HG03095 (cell line): ENCODE results near the gene SLC44A1.

Source experiments
- ATAC-seq: cut with Tn5 transposase; IDR thresholded peaks from one replicate; pipeline ENCODE4 v1.9.1; 2021; ENCODE audit warnings: moderate library complexity; ENCODE audit not compliant: unreplicated experiment

Gene SLC44A1

GRCh38 chr9:105331160-105331559 lies 86.7 kb downstream of the SLC44A1 start:
- ATAC-seq = peak; percentile 40

GRCh38 chr9:105331755-105332154 lies 87.3 kb downstream of the SLC44A1 start:
- ATAC-seq = no peak

- ATAC-seq = no peak
Observed at GRCh38 chr9:105332471-105332870, 88.0 kb downstream of the SLC44A1 start.

- ATAC-seq = no peak
Observed at GRCh38 chr9:105333076-105333475, 88.6 kb downstream of the SLC44A1 start.

- no peak for ATAC-seq
Observed at GRCh38 chr9:105333811-105334210, 89.4 kb downstream of the SLC44A1 start.

- ATAC-seq = no peak
Observed at GRCh38 chr9:105338308-105338707, 93.9 kb downstream of the SLC44A1 start.

GRCh38 chr9:105339849-105340248 lies 95.4 kb downstream of the SLC44A1 start:
- ATAC-seq = no peak

- no peak for ATAC-seq
Observed at GRCh38 chr9:105341434-105342146, 97.1 kb downstream of the SLC44A1 start.

- ATAC-seq = no peak
Observed at GRCh38 chr9:105342147-105342505, 97.7 kb downstream of the SLC44A1 start.

- no peak for ATAC-seq
Observed at GRCh38 chr9:105344283-105344682, 99.8 kb downstream of the SLC44A1 start.

GRCh38 chr9:105345626-105346025 lies 101.2 kb downstream of the SLC44A1 start:
- ATAC-seq = no peak

- ATAC-seq = no peak
Observed at GRCh38 chr9:105346273-105346672, 101.8 kb downstream of the SLC44A1 start.

GRCh38 chr9:105354448-105354847 lies 110.0 kb downstream of the SLC44A1 start:
- ATAC-seq = no peak

- ATAC-seq = no peak
Observed at GRCh38 chr9:105355781-105356180, 111.3 kb downstream of the SLC44A1 start.

GRCh38 chr9:105357937-105358336 lies 113.5 kb downstream of the SLC44A1 start:
- ATAC-seq = peak; percentile 95

- no peak for ATAC-seq
Observed at GRCh38 chr9:105359892-105360291, 115.4 kb downstream of the SLC44A1 start.

GRCh38 chr9:105360344-105360743 lies 115.9 kb downstream of the SLC44A1 start:
- ATAC-seq = no peak

GRCh38 chr9:105361873-105362272 lies 117.4 kb downstream of the SLC44A1 start:
- ATAC-seq = no peak

GRCh38 chr9:105362470-105362869 lies 118.0 kb downstream of the SLC44A1 start:
- ATAC-seq = no peak

GRCh38 chr9:105363837-105364236 lies 119.4 kb downstream of the SLC44A1 start:
- no peak for ATAC-seq

- ATAC-seq = no peak
Observed at GRCh38 chr9:105369911-105370310, 125.5 kb downstream of the SLC44A1 start.

- no peak for ATAC-seq
Observed at GRCh38 chr9:105373723-105374122, 129.3 kb downstream of the SLC44A1 start.

GRCh38 chr9:105375323-105375722 lies 130.9 kb downstream of the SLC44A1 start:
- ATAC-seq = no peak
